Activated naive CD4-positive, alpha-beta T cell treated with anti-CD3 and anti-CD28 coated beads, Interleukin-2, amount 50 U/mL, for 16 hours (primary cell): ENCODE data around the gene ABCC8.

Experiments
- DNase-seq: peaks from one replicate; pipeline ENCODE4 v3.0.0-alpha.2; 2020

ABCC8 gene

GRCh38 chr11:17423533-17424310 lies 52.9 kb downstream of the ABCC8 start:
- no peak for DNase-seq

GRCh38 chr11:17421781-17422180 lies 54.9 kb downstream of the ABCC8 start:
- no peak for DNase-seq

- no peak for DNase-seq
Observed at GRCh38 chr11:17418444-17419081, 58.1 kb downstream of the ABCC8 start.

- DNase-seq: no peak
Observed at GRCh38 chr11:17416492-17416891, 60.2 kb downstream of the ABCC8 start.

GRCh38 chr11:17415523-17416104 lies 61.0 kb downstream of the ABCC8 start:
- no peak for DNase-seq

GRCh38 chr11:17414992-17415391 lies 61.7 kb downstream of the ABCC8 start:
- no peak for DNase-seq

GRCh38 chr11:17414317-17414737 lies 62.3 kb downstream of the ABCC8 start:
- no peak for DNase-seq

- no peak for DNase-seq
Observed at GRCh38 chr11:17413414-17414316, 63.0 kb downstream of the ABCC8 start.

- DNase-seq: no peak
Observed at GRCh38 chr11:17412488-17413180, 64.0 kb downstream of the ABCC8 start.

GRCh38 chr11:17411418-17411817 lies 65.2 kb downstream of the ABCC8 start:
- no peak for DNase-seq

- DNase-seq: no peak
Observed at GRCh38 chr11:17410606-17411379, 65.9 kb downstream of the ABCC8 start.

- DNase-seq: no peak
Observed at GRCh38 chr11:17408641-17409040, 68.0 kb downstream of the ABCC8 start.

- DNase-seq: no peak
Observed at GRCh38 chr11:17408026-17408425, 68.6 kb downstream of the ABCC8 start.

- DNase-seq: no peak
Observed at GRCh38 chr11:17407575-17407974, 69.1 kb downstream of the ABCC8 start.

- no peak for DNase-seq
Observed at GRCh38 chr11:17406818-17407149, 69.9 kb downstream of the ABCC8 start.

GRCh38 chr11:17406082-17406817 lies 70.4 kb downstream of the ABCC8 start:
- DNase-seq: no peak

- no peak for DNase-seq
Observed at GRCh38 chr11:17405232-17406005, 71.2 kb downstream of the ABCC8 start.

GRCh38 chr11:17403980-17404759 lies 72.5 kb downstream of the ABCC8 start:
- no peak for DNase-seq

- no peak for DNase-seq
Observed at GRCh38 chr11:17402486-17402885, 74.2 kb downstream of the ABCC8 start.
